Right ventricle myocardium inferior (tissue), 1 donor: ENCODE results near the gene ADAM22. TPM values are rescaled to one million over a fixed set of nuclear protein-coding genes. Genes with fewer than 3 reads are reported as not detected.
A peak's percentile ranks its signal among the peaks of the same experiment; 100 is the strongest.

Source experiments
- ATAC-seq: fragments of 200-7000 bp; cut with Tn5 transposase; one replicate; pipeline ENCODE4 v1.9.1; 2020; ENCODE audit warnings: mild to moderate bottlenecking, moderate library complexity
- DNase-seq: peaks from one replicate; pipeline ENCODE4 v3.0.0; 2021; ENCODE audit errors: missing footprints
- intact Hi-C: fragments of 100-400 bp; cut with DNase I; formaldehyde crosslinking; loops from one replicate; pipeline ENCODE4 v1.11.0; 2022
- total RNA-seq: library from RNA; stranded (reverse); fragmentation: NEBNext Ultra II Directional; extraction: Animal tissue kit (Norgen Biotek cat#: 25700); gene quantifications from one replicate; pipeline ENCODE4 v1.2.1, GENCODE V29; 2021
- donor health status: DM: no; HTN: yes; CAD: no; lungs with severe emphysema.

Gene ADAM22
- total RNA-seq, 1 donor from 2014 or later, result 1.2 TPM

DNA sequence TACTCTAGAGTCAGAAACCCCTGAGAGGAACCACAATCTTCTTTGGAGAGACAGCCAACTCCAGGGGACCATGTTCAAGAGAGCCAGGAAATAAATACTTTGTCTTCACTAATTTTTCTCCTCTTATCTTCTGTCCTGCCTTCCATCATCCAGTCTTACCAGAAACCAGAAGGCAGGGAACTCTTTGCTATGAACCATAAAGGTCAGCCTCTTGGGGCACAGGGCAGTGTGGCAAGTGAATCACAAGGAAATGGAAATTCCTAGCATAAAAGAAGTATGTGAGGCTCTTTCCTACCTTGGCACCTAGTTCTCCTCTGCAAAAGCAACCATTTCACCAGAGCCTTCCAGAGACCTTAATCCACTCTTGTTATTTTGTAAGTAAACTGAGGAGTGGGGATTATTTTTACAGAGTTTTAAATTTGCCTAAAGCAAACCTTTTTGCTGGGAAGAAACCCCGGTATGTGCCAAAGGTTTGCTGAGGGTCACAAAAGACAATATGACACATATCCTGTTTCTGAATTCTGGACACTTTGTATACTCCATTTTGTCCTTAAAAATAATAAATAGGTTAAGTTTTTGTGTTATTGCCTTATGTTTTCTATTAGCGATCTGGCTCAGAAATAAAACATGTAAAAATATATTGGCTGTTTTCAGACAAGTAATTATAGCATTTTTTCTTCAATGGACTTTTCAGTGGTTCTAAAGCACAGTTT lies 87.1 kb downstream of the ADAM22 start:
- intact Hi-C loops, result no loop called here
- DNase-seq (no peak), ATAC-seq (no peak)

DNA sequence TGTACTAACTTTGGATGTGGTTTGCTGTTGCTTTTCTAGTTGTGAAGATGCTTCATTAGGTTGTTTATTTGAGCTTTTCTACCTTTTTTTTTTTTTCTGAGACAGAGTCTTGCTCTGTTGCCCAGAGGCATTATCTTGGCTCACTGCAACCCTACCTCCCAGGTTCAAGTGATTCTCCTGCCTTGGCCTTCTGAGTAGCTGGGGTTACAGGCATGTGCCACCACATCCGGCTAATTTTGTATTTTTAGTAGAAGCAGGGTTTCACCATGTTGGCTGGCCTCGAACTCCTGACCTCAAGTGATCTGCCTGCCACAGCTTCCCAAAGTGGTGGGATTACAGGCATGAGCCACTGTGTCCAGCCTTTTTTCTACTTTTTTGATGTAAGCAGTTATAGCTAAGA lies 93.7 kb downstream of the ADAM22 start:
- DNase-seq (no peak), ATAC-seq (no peak)
- intact Hi-C loops, result no loop called here

DNA sequence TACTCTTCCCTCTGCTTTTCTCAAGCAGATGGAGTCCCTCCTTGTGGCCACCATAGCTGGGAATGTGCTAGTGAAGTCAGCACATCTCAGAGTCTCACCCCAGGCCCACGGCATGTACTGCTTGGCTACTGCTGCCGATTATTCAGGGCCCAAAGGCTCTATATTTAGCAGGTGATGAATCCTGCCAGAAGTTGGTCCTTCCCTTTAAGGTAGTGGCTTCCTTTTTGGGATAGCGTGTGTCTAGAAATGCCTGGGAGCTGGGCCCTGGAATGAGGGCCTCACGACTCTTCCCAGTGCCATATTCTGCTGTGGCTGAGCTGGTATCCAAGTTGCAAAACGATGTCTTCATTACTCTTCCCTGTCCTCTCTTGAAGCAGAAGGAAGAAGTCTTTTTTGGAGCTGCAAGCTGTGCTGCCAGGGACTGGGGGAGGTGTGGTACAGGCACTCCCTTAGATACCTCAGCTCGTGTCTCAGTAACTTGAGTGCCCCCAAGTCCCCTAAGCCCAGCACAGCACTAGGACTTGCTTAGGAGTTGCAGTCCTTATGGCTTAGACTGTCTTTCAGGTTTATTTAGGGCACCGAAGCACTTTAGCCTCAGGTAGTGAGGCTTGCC lies 100.1 kb downstream of the ADAM22 start:
- intact Hi-C loops, result no loop called here
- peak; percentile 37 for ATAC-seq
- DNase-seq, result peak; percentile 39

DNA sequence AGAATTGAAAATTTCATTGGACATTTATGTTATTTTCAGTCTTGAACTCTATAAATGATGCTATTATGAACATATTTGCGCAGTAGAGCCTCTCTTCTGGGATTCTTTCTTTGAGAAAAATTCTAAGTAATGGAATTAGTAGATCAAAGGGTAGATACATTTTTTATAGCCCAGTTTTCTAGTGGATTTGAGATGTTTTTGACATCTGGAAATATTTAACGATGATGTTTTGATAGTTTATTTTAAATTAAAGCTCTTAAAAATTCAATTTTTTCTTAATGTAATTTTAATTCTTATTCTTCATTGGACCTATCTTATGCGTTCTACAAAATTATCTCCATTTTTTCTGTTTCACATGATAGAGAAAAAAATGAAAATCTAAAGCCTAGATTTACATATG lies 103.0 kb downstream of the ADAM22 start:
- no peak for ATAC-seq
- intact Hi-C loops, result no loop called here
- no peak for DNase-seq

DNA sequence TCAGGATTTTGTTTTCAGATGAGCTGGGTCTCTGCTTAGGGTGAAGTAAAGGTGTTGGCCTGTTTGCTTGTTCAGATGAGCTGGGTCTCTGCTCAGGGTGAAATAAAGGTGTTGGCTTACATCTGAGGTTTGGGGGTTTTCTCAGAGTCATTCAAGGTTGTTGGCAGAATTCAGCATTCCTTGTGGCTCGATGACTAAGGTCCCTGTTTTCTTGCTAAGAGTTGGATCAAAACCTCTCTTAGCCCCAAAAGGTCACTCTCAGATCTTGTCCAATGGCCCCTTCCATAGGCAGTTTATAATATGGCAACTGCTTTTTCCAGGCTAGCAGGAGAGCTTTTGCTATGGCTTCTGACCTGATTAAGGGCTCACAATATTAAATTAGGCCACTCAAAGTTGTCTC lies 106.6 kb downstream of the ADAM22 start:
- no peak for ATAC-seq

DNA sequence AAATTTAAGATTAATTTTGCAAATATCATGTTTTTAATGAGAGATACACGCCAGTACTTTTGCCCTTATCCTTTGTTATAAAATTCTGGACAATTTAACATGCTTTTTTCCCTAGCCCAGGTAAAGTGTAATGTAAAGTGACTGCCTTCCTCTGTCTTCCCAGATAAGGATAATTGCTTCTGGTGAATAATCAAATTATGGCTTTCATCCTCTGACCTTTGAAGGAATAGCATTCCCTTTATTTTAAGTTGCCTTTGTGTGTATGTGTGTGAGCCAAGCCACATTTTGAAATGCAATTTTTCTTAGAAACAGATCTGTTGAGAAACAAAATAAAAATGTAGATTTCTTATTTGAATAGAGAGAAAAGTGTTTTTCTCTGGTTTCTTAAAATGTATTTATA lies 107.5 kb downstream of the ADAM22 start:
- DNase-seq (no peak), ATAC-seq (no peak)
- intact Hi-C loops, result no loop called here

More for the DNA sequence above, 106.6 kb downstream of the ADAM22 start:
- intact Hi-C loops, result no loop called here
- no peak for DNase-seq

DNA sequence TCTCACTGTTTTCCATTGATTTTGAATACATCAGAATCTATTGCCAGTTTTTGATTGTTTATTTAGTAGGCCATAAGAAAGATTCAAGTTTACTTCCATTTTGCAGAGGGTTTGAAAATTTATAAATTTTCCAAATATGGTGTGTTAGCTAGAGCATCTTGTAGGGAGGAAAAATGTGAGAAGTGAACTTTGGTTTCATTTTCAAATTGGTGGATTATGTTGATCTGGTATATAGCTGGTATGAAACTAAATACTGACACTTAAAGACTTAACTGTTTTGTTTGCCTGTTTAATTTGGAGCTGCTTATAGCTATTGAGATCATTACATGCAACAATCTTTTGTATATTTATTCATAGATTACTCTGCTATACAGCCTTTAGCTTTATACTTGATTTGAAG lies 108.1 kb downstream of the ADAM22 start:
- no peak for DNase-seq
- no peak for ATAC-seq
- intact Hi-C loops, result no loop called here

DNA sequence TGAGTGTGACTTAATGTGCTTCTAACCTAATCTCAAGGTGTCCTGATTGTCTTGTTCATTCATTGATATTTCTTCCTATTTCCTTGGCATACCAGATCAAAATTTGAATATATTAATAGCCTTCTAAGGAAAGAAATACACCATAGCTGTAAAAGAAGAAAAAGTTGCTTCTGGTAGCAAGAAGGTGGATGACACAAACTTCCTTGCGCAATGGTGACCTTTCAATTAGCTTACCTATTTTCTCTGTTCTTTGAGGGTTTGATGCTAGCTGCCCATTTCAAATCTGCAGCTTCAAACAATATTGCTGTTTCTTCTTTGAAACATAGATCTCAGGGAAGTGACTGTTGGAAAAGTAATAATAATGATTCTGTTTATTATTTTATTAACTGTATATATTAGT lies 108.8 kb downstream of the ADAM22 start:
- ATAC-seq, result no peak
- no peak for DNase-seq
- intact Hi-C loops, result no loop called here

DNA sequence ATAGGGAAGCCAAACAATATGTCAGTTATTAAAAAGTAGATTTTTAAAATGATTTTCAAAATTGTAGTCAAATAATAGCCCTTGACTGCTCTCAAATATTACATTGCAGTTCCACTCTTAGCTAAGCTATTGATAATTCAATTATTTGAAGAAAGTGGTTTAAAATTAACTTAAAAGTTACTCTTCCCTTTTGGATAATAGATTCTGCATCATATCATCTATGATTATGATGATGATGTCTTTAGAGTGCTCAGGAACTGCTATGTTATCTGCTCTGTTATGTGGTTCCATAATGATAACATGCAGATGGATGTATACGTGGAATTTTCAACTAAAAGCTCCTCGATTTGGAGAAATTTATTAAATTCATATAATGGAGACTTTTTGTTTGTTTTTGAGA lies 110.0 kb downstream of the ADAM22 start:
- ATAC-seq (no peak), DNase-seq (no peak)
- intact Hi-C loops, result no loop called here

DNA sequence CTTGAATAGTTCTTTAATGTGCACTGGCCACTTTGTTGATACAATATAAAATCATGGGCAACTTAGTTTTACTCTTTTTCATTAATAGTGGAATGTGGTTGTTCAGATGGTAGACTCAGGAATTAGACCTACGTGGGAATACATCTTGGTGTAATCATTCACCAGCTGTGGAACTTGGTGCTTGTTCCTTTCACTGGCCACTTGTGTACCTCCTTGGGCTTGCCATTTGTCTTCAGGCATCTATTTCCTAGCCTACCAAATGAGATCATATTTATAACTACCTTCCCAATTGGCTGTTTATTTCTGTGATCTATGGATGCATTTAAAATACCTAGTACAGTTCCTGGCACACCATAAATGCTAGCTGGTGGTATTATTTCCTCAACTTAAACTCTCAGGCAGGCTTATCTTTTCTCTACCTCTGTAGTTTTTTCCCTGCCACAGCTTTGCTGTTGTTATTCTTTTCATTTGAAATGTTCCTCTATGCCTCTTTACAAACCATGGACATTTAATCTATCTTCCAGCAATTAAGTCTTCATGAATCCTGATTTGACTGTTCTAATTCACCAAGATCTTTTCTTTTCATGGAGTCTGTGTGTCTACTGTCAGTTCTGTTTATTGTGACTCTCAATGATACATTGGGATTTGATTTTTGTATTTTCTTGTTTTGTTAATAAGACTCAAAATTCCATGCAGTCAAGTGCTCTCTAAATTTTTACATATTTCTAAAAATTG lies 113.0 kb downstream of the ADAM22 start:
- intact Hi-C loops, result no loop called here
- DNase-seq, result no peak
- ATAC-seq, result no peak

DNA sequence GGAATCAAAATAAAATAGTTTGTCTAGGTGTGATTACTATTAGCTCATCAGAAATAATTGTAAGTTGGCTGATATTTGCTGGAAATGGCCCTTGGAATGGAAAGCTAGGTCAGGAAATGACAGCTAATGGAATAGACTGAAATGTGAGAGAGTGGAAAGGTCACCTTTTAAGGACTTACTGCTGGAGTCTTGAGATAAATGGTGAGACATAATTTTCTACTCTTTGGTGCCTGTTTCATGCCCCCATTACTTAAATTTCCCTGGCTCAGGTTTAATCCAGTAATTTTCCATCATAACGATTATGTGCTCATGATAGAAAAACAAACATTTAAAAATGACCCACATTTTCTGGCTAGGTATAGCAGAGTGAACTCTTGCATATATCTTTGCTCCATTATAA lies 123.6 kb downstream of the ADAM22 start:
- intact Hi-C loops, result no loop called here
- ATAC-seq (no peak), DNase-seq (no peak)

DNA sequence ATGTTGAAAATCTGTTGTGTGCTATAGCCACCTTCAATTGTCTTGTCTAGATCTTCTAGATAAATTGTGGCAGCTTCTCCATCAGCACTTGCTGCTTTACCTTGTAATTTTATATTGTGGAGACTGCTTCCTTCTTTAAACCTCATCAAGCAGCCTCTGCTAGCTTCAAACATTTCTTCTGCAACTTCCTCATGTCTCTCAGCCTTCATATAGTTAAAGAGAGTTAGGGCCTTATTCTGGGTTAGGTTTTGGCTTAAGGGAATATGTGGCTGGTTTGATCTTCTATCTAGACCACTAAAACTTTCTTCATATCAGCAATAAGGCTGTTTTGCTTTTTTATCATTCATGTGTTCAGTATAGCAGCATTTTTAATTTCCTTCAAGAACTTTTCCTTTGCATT lies 128.2 kb downstream of the ADAM22 start:
- DNase-seq, result no peak
- ATAC-seq, result no peak
- intact Hi-C loops, result no loop called here

DNA sequence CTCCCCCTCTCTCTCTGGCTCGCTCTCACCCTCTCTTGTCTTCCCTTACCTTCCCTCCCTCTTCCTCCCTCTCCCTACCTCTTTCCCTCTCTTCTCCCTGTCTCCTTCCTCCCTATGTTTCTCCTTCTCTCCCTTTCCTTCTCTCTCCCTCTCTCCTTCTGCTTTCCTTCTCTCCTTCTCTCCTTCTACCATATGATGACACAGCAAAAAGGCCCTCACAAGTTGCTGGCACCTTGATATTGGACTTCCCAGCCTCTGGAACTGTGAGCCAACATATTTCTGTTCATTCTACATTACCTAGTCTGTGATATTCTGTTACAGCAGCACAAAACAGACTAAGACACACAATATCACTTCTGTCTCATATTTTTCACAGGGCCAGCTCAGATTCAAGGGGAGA lies 135.0 kb downstream of the ADAM22 start:
- intact Hi-C loops, result no loop called here

DNA sequence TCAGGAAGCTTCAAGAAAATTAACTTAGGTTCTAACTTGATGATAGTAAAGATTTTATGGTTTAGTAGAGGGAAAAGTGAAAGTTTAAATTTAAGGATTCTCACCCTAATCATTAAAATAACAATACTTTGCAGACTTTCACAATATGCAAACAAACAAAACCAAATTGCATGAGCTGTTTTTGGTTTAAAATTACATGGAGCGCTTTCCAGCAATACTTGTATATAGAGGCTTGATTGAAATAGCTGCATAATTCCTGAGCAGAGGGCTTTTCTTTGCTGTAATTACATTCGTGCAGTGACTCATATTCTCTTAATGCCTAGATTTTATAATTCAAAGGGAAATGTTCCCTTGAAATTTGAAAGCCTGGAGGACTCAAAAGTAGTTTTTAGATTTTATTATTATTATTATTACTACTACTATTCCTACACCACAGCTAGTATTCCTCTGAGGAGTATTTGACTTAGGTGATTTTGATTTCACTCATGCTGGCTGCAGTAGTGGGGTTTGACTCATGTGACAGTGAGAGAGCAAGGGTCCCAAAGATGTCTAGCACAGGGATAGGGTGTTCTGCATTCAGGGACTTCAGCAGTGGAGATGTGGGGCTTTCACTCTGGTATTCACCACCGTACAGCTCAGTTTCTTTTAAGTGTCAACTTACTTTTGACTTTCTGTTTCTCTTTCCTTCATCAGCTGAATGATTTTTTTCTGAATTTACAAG lies 138.1 kb downstream of the ADAM22 start:
- ATAC-seq (no peak), DNase-seq (no peak)
- intact Hi-C loops, result no loop called here

More for the DNA sequence above, 135.0 kb downstream of the ADAM22 start:
- DNase-seq (no peak), ATAC-seq (no peak)

DNA sequence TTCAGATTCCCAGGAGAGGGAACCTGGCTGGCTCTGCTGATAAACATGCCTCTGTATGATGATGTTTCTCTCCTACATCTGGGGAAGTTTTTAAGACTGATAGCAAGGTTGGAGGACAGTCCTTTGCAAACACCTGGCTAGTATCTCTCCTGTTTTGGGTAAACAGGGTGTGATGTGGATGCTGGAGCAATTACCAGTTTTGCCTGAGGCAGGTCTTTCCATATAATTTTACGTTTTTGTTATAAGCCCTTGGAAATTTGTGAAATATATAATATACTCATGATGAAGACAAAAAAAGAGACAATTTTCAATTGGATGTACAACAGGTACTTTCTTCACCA lies 138.6 kb downstream of the ADAM22 start:
- DNase-seq (no peak), ATAC-seq (no peak)
- intact Hi-C loops, result no loop called here

DNA sequence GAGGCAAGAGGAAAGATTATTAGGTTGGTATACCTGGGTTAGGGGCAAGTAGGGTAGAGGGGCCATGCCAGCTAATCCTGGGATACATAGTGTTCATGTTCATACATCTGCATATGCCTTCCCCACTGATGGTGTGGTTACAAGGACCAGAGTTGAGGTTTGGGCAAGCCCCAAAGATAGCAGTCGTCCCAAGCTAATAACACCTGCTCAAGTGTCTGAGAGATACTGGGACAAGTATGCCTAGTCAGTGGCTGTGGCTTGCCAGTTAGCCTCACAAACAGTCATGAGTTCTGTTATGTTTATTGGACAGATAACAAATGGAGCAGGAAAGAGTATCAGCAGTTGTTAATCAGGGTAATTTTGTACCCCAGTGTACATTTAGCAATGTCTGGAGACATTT lies 139.6 kb downstream of the ADAM22 start:
- intact Hi-C loops, result no loop called here
- no peak for DNase-seq
- no peak for ATAC-seq

DNA sequence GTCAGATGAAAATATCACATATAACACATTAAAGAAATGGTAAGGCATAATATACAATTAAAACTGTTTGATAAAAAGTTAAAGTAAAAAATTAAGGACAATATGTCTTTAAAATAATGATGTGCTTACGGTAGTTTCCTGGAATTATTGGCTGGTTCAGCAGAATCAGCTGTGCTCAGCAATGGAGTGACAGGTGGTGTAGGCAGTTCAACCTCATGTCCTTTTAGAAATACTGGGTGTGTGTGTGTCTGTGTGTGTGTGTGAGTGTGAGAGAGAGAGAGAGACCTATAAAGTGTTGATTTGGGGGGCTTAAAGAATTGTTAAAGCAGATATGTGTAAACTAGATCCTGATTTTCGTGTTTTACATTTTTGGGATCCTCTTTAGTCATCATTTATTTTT lies 141.2 kb downstream of the ADAM22 start:
- ATAC-seq, result no peak
- intact Hi-C loops, result no loop called here
- no peak for DNase-seq

DNA sequence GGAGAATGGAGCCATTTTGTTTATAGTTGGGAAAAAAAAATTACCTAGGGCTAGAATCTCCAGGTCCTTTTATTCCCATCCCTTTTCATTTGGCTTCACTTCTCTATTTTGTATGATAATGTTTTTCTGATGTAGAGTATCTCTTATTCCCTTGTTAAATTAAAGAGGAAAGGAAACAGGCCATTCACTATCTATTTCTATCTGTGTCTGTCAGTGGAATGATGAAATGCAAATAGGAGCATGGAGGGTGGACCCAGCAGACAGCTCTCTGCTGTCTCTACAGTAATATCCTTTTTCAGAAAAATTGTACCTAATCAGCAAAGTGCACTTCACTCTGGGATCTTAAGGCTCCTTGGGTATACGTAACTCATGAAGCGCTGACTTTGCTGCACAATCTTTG lies 149.8 kb downstream of the ADAM22 start:
- DNase-seq, result no peak
- intact Hi-C loops, result no loop called here
- no peak for ATAC-seq

DNA sequence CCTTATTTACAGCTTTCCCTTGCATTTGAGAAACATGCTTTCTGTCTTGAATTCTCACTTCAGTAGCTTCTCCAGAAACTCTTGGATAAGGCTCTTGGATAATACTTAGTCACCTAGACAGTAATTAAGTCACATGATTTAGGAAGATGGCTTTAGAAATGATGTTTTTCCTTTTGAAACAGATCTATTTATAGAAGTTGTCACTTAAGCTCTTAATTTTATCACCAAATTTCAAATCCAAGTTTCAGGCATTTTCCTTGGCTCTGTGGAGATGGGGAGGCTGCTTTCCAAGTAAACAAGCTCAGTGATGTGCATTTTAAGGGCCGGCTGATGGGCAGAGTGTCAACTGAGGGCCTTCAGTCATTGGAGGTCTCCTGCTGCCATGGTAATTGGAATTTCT lies 155.5 kb downstream of the ADAM22 start:
- no peak for DNase-seq
- intact Hi-C loops, result no loop called here
- ATAC-seq, result no peak

DNA sequence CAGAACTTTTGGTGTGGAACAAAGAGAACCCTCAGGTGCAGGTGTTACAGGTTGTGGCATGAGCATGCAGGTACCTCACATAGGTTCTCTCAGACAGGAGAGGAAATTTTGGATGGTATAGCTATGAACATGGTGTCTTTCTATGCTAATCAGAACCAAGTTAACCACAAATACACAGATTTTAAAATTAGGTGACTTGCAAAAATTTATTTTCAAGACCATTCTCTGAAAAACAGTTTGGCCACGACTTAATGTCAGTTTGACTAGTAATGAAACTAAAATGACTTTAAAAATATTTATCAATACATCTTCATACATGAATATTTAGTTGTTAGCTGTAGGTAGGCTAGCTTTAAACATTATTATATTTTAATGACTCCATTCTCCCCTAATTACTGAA lies 156.2 kb downstream of the ADAM22 start:
- ATAC-seq (no peak), DNase-seq (no peak)
- intact Hi-C loops, result no loop called here
